NCI-H2171 treated with DMSO at 0.1 percent for 48 hours (cell line): Measurements from ENCODE around the gene TNPO2.
A peak's percentile ranks its signal among the peaks of the same experiment; 100 is the strongest.
"Not testable (repeated sequence)": the region's sequence is repeated elsewhere in the genome, so short reads cannot be mapped to it uniquely, and the experiment has no call there.

Experiments
- DNase-seq: peaks from one replicate; lab custom pipeline; 2025; lab: John Stamatoyannopoulos, UW

The TNPO2 gene

DNA sequence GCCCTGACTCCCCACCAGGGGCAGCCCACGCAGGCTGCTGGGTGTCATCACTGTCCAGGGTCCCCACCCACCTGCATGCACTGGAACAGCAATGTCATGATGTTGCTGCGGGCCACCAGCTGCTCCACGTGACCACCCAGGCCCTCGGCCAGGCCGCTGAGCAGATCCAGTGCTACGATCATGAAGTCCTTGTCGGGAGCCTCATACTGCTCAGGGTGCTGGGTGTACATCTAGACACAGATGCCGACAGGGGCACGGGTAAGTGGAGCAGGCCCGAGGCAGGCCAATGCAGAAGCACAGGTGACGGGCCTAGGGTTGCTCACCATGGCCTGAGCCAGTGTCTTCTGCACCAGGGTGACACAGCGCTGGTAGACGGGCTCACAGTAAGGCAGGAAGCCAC, 18.6 kb downstream of the TNPO2 start:
- no peak for DNase-seq

DNA sequence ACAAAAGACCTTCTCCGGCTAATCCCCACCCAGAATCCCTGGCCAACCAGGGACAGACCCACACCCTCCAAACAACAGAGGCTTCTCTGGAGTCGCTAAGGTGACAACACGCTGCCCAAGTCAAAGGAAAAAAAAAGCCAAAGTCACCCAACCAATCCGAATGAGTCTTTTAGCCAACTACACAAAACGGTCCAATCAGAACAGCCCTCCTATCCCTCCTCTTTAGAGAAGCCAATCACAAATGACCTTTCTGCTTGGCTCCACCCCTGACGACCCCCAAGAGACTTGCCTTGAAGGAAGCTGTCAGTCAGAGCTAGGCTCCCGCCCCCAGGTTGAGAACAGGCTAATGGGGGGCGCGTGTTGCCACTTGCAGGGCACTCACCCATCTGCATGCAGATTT, 20.7 kb downstream of the TNPO2 start:
- peak; percentile 82 for DNase-seq

- no peak for DNase-seq
Measured at GRCh38 chr19:12701596-12702282, 22.0 kb downstream of the TNPO2 start.

DNA sequence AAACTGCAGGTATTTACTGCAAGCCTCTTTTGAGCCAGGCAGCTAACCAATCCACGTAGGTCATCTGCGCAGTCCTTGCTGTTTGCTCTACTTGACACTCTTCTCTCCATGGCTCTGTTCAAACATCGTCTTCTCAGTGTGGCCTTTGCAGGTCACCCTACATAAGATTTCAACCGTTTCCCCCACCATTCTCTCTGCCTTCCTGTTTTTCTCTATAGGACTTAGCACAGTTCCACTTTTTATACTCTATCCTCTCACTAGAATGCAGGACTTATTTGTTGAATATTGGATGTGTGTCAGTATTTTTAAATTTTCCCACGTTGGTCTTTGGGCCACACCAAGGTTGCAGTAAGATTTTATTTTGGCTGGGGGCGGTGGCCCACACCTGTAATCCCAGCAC, 25.6 kb downstream of the TNPO2 start:
- no peak for DNase-seq

- not testable (repeated sequence) for DNase-seq
Measured at GRCh38 chr19:12697425-12697824, 26.3 kb downstream of the TNPO2 start.

- peak; percentile 93 for DNase-seq
Measured at GRCh38 chr19:12696366-12697335, 27.1 kb downstream of the TNPO2 start, which contains the start of gene FBXW9. Gene FBXW9 (minus strand): TSS chr19:12696631. CDS start chr19:12696581, 50 bp downstream.

DNA sequence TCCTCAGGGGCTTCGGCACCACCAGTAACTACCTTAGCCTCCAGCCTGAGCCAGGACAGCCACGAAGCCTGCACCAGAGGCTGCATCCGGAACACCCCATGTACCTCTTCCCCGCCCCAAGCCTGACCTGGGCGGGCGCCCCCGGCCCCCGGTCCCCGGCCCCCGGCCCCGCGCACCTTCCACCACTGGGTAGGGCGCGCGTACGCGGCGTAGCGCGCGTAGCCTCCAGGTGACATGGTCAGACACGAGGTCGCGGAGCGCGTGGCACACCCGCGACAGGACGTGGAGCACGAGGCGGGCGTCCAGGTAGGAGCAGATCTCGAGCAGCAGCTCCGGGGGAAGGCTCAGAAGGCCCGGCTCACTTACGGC, 27.8 kb downstream of the TNPO2 start:
- no peak for DNase-seq

DNA sequence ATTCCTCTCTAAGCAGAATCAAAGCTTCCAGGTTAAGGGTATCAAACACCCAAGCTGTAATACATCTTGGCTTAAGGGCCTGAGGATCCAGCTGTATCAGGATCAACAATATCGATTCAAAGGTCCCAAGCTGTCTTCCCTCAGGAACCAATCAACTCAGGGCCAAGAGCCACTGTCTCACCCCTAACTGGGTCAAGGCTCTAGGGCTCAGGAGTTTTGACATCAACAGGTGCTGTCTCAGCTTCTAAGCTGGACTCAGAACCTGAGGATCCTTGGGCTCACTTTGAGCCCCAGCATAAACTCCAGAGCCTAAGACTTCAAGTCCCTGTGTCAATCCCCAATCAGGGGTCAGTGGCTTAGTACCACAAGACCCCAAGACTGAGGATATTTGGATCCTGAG, 28.2 kb downstream of the TNPO2 start:
- DNase-seq = no peak

DNA sequence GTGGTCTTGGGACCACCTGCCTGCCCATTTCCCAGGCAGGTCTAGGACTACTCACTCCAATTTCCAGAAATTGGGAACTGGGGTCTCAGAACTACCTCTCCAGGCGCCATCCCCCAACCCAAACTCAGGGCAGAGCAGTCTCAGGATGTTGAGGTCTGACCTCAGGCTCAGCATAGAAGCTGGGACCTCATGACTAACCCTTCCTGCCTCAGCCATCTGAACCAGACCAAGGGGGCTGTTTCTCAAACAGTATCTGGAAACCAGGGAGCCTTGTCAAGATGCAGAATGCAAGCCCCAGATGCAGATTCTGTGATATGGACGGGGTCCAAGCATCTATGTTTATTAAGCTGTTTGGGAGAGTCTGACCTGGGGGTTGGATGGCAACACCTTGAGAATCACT, 28.6 kb downstream of the TNPO2 start:
- no peak for DNase-seq

DNA sequence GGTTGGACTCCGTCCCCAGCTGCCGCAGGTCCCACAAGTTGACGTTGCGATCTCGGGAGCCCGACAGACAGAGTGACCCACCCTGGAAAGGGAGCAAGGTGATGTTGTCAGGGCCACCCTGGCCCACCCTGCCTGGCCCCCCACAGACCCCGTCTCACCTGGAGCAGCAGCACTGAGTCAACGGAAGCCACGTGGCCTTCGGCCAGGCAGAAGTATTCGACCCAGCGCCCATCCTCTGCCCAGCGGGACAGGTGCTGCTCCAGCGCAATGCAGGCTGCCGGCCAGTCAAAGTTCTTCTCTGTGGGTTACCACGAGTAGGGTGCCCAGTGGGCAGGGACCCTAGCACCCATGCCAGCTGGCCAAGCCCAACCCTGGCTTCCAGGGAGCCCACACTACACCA, 29.1 kb downstream of the TNPO2 start:
- DNase-seq = no peak

GRCh38 chr19:12692960-12693359, 30.8 kb downstream of the TNPO2 start:
- DNase-seq = no peak

GRCh38 chr19:12689581-12690216, 34.0 kb downstream of the TNPO2 start:
- no peak for DNase-seq

- DNase-seq = no peak
Measured at GRCh38 chr19:12689012-12689411, 34.7 kb downstream of the TNPO2 start.

DNA sequence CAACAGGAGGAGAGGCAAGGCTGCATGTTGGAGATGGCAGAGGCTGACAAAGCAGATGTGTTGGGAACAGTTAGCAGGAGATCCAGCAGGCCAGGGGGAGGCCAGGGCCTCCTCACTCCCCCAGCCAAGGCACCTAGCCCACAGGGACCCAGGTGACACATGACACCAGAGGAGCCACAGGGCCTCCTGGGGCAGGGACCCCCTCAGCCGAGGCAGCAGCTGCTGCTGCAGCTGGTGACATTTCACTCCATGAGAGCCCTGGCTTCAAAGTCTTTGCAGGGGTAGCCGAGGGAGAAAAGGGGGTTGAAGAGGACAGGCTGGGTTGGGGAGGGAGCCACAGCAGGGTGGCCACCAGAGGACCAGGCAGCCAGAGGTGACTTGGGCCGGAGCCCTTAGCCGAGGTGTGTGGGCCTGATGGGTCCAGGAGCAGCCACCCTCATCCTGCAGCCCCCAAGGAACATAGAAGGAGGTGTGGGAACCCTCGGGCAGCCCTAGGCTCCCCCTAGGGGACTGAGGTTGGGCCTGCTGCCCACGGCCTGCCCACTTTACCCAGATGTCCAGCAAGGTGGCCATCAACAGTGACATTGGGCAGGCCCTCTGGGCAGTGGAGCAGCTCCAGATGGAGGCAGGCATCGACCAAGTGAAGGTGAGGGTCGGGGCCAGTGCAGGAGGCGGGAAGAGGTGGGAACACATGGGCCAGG, 36.1 kb downstream of the TNPO2 start, which contains the start of gene GNG14:
GNG14 (plus strand) TSS at position 503 of the 701 bp plus-strand sequence; CDS start at position 554, 51 bp downstream.
- peak; percentile 90 for DNase-seq

GRCh38 chr19:12685831-12686230, 37.9 kb downstream of the TNPO2 start:
- no peak for DNase-seq

DNA sequence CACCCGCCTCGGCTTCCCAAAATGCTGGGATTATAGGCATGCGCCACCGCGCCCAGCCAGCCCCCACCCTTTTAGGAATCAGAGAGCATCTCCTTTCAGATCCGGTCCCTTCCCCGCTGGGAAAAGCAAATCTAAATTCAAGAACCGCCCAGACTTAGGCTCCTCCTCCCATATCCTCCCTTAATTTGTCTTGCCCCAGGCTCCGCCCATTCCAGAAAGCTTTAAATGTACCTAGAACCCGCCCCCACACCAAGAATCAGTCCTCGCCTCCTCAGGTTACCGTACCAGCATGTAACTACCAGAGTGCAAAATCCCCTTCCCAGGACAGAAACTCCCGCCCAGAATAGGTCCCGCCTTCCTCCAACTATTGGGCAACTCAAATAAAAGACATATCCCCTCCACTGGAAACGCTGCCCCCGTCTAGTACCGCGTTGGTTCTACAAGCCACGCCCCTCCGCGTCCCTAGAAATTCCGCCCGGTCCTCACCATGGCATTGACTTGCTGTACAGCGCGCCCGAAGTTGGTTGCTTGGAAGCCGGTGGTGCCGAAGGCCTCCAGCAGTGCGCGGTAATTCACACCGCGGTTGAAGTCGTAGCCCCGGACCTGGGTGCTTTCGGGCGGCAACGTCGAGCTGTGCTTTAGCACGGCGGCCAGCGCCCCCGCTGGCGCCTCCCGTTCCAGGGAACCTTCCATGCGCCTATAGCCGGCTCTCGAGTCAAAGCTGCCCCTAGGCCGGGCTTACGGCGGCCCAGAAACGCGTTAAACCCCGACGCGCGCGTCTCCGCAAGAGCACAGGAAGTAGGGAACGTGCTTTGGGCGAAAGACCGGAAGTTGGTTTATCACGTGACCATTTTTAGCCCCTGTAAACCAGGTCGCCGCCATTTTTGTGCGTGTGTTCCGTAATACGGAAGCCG, 42.4 kb downstream of the TNPO2 start, which contains the start of gene DHPS:
DHPS (minus strand) TSS at position 807 of the 914 bp plus-strand sequence; CDS start at position 693, 114 bp downstream.
- peak; percentile 100 for DNase-seq

- DNase-seq = no peak
Measured at GRCh38 chr19:12680034-12680433, 43.7 kb downstream of the TNPO2 start.

DNA sequence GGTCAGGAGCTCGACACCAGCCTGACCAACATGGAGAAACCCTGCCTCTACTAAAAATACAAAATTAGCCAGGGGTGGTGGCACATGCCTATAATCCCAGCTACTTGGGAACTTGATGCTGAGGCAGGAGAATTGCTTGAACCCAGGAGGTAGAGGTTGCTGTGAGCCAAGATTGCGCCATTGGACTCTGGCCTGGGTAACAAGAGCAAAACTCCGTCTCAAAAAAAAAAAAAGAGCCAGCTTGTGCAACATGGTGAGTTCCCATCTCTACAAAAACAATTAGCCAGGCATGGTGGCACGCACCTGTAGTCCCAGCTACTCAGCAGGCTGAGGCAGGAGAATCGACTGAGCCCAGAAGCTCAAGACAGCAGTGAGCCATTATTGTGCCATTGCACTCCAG, 45.7 kb downstream of the TNPO2 start:
- DNase-seq = not testable (repeated sequence)

DNA sequence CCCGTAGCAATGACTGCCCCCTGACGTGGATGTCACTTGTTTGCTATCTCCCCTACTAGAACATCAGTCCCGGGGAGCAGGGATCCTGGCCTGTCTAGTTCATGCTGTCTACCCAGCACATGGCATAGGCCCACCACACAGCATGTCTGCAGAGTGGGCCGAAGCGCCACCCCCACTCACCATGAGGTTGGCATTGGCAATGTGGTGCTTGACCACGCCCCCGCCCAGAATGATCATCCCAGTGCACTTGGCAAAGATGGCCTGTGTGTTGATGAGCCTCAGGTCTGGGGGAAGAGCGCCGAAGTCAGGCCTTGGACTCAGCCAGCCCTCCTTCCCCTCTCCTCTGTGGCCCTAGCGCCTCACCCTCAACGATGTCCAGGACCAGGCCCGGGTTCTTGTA, 46.8 kb downstream of the TNPO2 start:
- DNase-seq = no peak

GRCh38 chr19:12676384-12676792, 47.3 kb downstream of the TNPO2 start:
- DNase-seq = peak; percentile 62

DNA sequence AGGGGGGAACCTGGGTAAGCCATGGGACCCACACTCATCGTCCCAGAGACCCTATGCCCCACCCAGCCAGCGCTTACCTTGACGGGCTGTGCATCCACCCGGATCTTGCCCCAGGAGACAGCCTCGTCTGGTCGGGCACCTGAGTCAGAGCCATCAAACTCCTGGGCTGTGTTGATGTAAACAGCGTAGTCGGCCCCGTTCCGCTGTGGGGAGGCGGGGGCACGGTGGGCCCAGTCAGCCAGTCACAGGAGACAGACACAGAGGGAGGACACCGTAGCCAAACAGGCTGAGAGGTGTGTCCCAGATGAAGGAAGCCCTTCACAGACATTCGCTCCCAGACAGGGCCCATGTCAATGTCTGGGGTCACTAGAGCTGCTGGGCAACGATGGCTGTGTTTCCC, 47.8 kb downstream of the TNPO2 start:
- DNase-seq = no peak
